ENCODE data around the gene SUSD6.

GRCh38 chr14:69708049-69708448 lies 96.7 kb downstream of the SUSD6 start:
- TF ChIP-seq CTCF (IDR thresholded peaks at IDR 0.05) = no peak
- TF ChIP-seq POLR2A (IDR thresholded peaks at IDR 0.05) = no peak
